Lung (tissue), 12 donors: ENCODE data around the gene TMEM91. TPM values are rescaled to one million over a fixed set of nuclear protein-coding genes. Genes with fewer than 3 reads are reported as not detected.

Experiments
- ATAC-seq: fragments of 200-7000 bp; cut with Tn5 transposase; one replicate; pipeline ENCODE4 v1.9.1; 2020; ENCODE audit warnings: moderate number of reproducible peaks; ENCODE audit not compliant: insufficient read depth, low FRiP score
- DNase-seq, 3 donors: peaks; one replicate each; pipeline ENCODE4 v3.0.0-alpha.2; 2013 to 2017
- H3K27ac ChIP-seq, 2 donors: one replicate each; pipeline ENCODE4 v1.5.1; 2013; ENCODE audit warnings: mild to moderate bottlenecking in 2 of 2, moderate library complexity in 2 of 2, control low read depth in 1 of 2, inconsistent platforms in 1 of 2, low read depth in 1 of 2, low read length in 1 of 2
- H3K27me3 ChIP-seq, 3 donors: one replicate each; pipeline ENCODE4 v1.5.1; 2013; ENCODE audit warnings: low read length in 2 of 3; ENCODE audit not compliant: control insufficient read depth in 3 of 3, insufficient read depth in 3 of 3
- H3K36me3 ChIP-seq, 4 donors: one replicate each; pipeline ENCODE4 v1.5.1; 2013; ENCODE audit warnings: low read length in 4 of 4, mild to moderate bottlenecking in 1 of 4, moderate library complexity in 1 of 4; ENCODE audit not compliant: control insufficient read depth in 4 of 4, insufficient read depth in 4 of 4
- H3K4me1 ChIP-seq, 5 donors: one replicate each; pipeline ENCODE4 v1.5.1; 2013; ENCODE audit warnings: low read length in 5 of 5, mild to moderate bottlenecking in 2 of 5, moderate library complexity in 1 of 5; ENCODE audit not compliant: control insufficient read depth in 5 of 5, insufficient read depth in 5 of 5
- H3K4me3 ChIP-seq: one replicate; pipeline ENCODE4 v1.5.1; 2013; ENCODE audit warnings: mild to moderate bottlenecking, control low read depth, moderate library complexity
- H3K9ac ChIP-seq, 2 donors: one replicate each; pipeline ENCODE4 v1.5.1; 2013; ENCODE audit warnings: low read length in 2 of 2, control low read depth in 1 of 2; ENCODE audit not compliant: insufficient read depth in 1 of 2
- H3K9me3 ChIP-seq, 4 donors: one replicate each; pipeline ENCODE4 v1.5.1; 2013; ENCODE audit warnings: low read length in 3 of 4, mild to moderate bottlenecking in 1 of 4, moderate library complexity in 1 of 4; ENCODE audit not compliant: control insufficient read depth in 4 of 4, insufficient read depth in 3 of 4
- CTCF ChIP-seq: IDR thresholded peaks from 2 replicates; pipeline ENCODE4 v1.5.1; 2012; ENCODE audit warnings: mild to moderate bottlenecking; ENCODE audit errors: control extremely low read depth, extremely low read depth
- WGBS, 2 donors: extraction: QIAGEN DNeasy Blood & Tissue Kit; methylation state at CpG; one replicate each; pipeline ENCODE4 v1.1.7; 2013; 5-methylcytosine and 5-hydroxymethylcytosine counted together
- polyA plus RNA-seq, 2 donors: library from polyadenylated mRNA; stranded (reverse); fragments of 200-250 nt; gene quantifications; one replicate each; pipeline ENCODE4 v1.2.1, GENCODE V29; 2013
- total RNA-seq, 2 donors: library from RNA; depleted of rRNA in 1 of 2; stranded (reverse); fragments of >200 nt in 1 of 2; gene quantifications; one replicate each; pipeline ENCODE4 v1.2.1, GENCODE V29; 2014 to 2021
- donor health status: control.
- donor health status: control.
- donor health status: Bipolar disorder and iron deficiency.
- donor health status: healthy.
- donor health status: DM: yes; HTN: yes; CAD: no.

TMEM91 gene
- total and polyA plus RNA-seq, 4 donors = 13.6 to 39.8 (median 17.0) TPM

DNA sequence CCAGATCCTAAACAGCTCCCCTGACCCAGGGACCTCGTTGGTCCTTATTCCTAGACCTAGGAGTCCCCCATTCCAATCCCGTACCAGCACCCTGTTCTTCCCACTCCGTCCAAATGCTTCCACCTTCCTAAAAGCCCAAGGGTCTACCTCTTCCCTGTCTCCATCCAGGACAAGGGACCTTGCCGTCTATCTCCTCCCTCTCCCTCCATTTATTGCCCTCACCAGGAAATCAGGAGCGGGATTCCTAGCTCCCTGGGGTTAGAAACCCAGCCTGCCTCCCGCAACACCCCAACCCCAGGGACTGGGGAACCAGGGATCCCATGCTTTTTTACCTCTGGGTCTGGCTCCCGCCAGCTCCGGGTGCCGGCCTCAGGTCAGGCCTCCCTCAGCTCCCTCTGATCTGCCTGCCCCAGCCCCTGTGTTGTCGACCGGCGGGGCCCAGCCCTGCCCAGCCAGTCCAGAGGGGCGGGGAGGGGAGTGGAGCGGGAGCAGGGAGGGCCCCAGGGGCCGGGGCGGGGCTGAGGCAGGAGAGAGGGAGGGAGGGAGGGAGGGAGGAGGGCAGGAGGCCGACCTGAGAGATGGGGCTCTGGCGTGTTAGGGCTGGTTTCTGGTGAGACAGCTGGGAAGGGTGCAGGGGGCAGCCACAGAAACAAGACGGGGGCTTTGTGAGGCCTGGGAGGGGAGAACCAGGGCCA is 50.8 kb downstream of the TMEM91 start, which contains the start of gene B3GNT8:
TSS of gene B3GNT8 (minus strand) at position 423 of the 695 bp plus-strand sequence. CDS start 596 bp downstream, outside the sequence.
- no peaks in the 10 kb centered on the region for H3K27me3 ChIP-seq
- H3K9me3 ChIP-seq = no peaks in the 10 kb centered on the region
- peak within 1 kb of the TSS; percentile 33 to 45 for H3K9ac ChIP-seq
- H3K27ac ChIP-seq = peak within 1 kb of the TSS; percentile 66 to 90
- peak; percentile 87 for ATAC-seq
- DNase-seq = peak; percentile 75 to 89 (median 84)
- H3K4me3 ChIP-seq = peak within 1 kb of the TSS; percentile 35
- 7 to 8% methylated on average over 16 to 19 of the region's 19 CpGs for WGBS, 2 donors
- TF ChIP-seq CTCF = no peak
- peaks cover 0 to 23% (median 13%) of the 10 kb centered on the region in 5 donors for H3K4me1 ChIP-seq
- peaks cover 0 to 30% (median 6%) of the 10 kb centered on the region in 4 donors for H3K36me3 ChIP-seq

- Histone ChIP-seq H3K4me1 (peaks cover 0 to 23% (median 13%) of the 10 kb centered on the region in 5 donors), H3K36me3 (peaks cover 0 to 31% (median 11%) of the 10 kb centered on the region in 4 donors), H3K27ac (peak overlapping the region; percentile 66 to 90), H3K9me3 (peaks cover 0 to 3% (median 0%) of the 10 kb centered on the region in 4 donors), H3K4me3 (no peak overlapping the region), H3K27me3 (no peaks in the 10 kb centered on the region), H3K9ac (peak overlapping the region; percentile 13 to 33)
- DNase-seq = peak; percentile 24 to 53 (median 32)
- peak; percentile 5 for ATAC-seq
- 2 to 3% methylated on average over 19 to 23 of the region's 23 CpGs for WGBS, 2 donors
- no peak for TF ChIP-seq CTCF
Observed at GRCh38 chr19:41427647-41428480, 51.5 kb downstream of the TMEM91 start.

DNA sequence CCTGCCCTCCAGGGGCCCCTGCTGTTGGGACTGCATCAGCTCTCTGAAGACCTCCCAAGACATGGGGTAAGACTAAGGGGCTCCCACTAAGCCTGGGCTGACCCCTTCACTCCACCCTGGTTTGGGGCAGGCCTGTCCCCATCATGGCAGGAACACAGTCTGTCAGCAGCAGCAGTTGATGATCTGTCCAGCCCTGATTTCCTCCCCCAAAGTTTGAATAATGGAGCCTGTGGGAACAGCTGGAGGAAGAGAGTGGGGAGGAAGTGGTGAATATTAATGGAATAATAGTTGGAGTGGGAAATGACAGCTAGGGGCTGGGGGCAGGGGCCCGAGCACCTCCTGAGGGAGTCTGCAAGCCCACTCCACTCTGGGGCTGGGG is 52.1 kb downstream of the TMEM91 start:
- H3K27me3 ChIP-seq = no peaks in the 10 kb centered on the region
- no peak for TF ChIP-seq CTCF
- H3K36me3 ChIP-seq = peaks cover 0 to 33% (median 13%) of the 10 kb centered on the region in 4 donors
- H3K27ac ChIP-seq = peak overlapping the region; percentile 66 to 90
- peaks cover 0 to 23% (median 13%) of the 10 kb centered on the region in 5 donors for H3K4me1 ChIP-seq
- WGBS, 2 donors = 13 to 41% methylated on average over 1 of the region's 1 CpG
- H3K9ac ChIP-seq = no peak overlapping the region
- no peak overlapping the region for H3K4me3 ChIP-seq
- ATAC-seq = no peak
- DNase-seq = no peak
- H3K9me3 ChIP-seq = peaks cover 0 to 3% (median 0%) of the 10 kb centered on the region in 4 donors
